T-helper 9 cell (primary cell): Measurements from ENCODE around the gene FAM76B.
"Not testable (repeated sequence)": the region's sequence is repeated elsewhere in the genome, so short reads cannot be mapped to it uniquely, and the experiment has no call there.

Source experiments
- DNase-seq: peaks from one replicate; pipeline ENCODE4 v3.0.0-alpha.2; 2020
- total RNA-seq, 2 donors: gene quantifications; one replicate each; lab custom pipeline; 2026; lab: John Stamatoyannopoulos, UW

The FAM76B gene
- total RNA-seq: 55.5 to 55.7 reads per million in 2 donors

GRCh38 chr11:95789506-95790122 lies at the start of gene FAM76B:
TSS of gene FAM76B (minus strand) at chr11:95789782. CDS start at chr11:95789478, 304 bp downstream.
- DNase-seq: peak; percentile 92

- DNase-seq: peak; percentile 29
Measured at GRCh38 chr11:95835768-95836488, 46.3 kb upstream of the FAM76B start.

GRCh38 chr11:95835351-95835750 lies 45.8 kb upstream of the FAM76B start:
- DNase-seq: no peak

- DNase-seq: no peak
Measured at GRCh38 chr11:95833378-95833777, 43.8 kb upstream of the FAM76B start.

- no peak for DNase-seq
Measured at GRCh38 chr11:95832763-95833162, 43.2 kb upstream of the FAM76B start.

- DNase-seq: no peak
Measured at GRCh38 chr11:95831198-95831883, 41.8 kb upstream of the FAM76B start.

- DNase-seq: no peak
Measured at GRCh38 chr11:95829580-95830259, 40.1 kb upstream of the FAM76B start.

GRCh38 chr11:95827696-95828095 lies 38.1 kb upstream of the FAM76B start:
- DNase-seq: no peak

- no peak for DNase-seq
Measured at GRCh38 chr11:95821640-95822039, 32.1 kb upstream of the FAM76B start.

GRCh38 chr11:95816037-95816436 lies 26.5 kb upstream of the FAM76B start:
- DNase-seq: no peak

GRCh38 chr11:95811052-95811451 lies 21.5 kb upstream of the FAM76B start:
- DNase-seq: not testable (repeated sequence)

GRCh38 chr11:95806464-95806863 lies 16.9 kb upstream of the FAM76B start:
- not testable (repeated sequence) for DNase-seq

GRCh38 chr11:95805869-95806268 lies 16.3 kb upstream of the FAM76B start:
- DNase-seq: no peak

- DNase-seq: no peak
Measured at GRCh38 chr11:95803973-95804372, 14.4 kb upstream of the FAM76B start.

- DNase-seq: no peak
Measured at GRCh38 chr11:95802806-95803205, 13.2 kb upstream of the FAM76B start.

GRCh38 chr11:95800438-95800837 lies 10.9 kb upstream of the FAM76B start:
- no peak for DNase-seq

GRCh38 chr11:95799546-95799945 lies 10.0 kb upstream of the FAM76B start:
- no peak for DNase-seq

GRCh38 chr11:95796501-95796900 lies 6.9 kb upstream of the FAM76B start:
- DNase-seq: no peak

GRCh38 chr11:95795627-95796295 lies 6.2 kb upstream of the FAM76B start:
- DNase-seq: no peak

- no peak for DNase-seq
Measured at GRCh38 chr11:95794086-95794485, 4.5 kb upstream of the FAM76B start.

GRCh38 chr11:95793116-95793515 lies 3.5 kb upstream of the FAM76B start:
- no peak for DNase-seq

GRCh38 chr11:95792700-95793099 lies 3.1 kb upstream of the FAM76B start:
- DNase-seq: no peak

GRCh38 chr11:95792200-95792599 lies 2.6 kb upstream of the FAM76B start:
- DNase-seq: no peak
